GM23248 (cell line): ENCODE measurements around the gene FAM124B. TPM values are rescaled to one million over a fixed set of nuclear protein-coding genes. Genes with fewer than 3 reads are reported as not detected.

Experiments
- DNase-seq: peaks from one replicate; pipeline ENCODE4 v3.0.0-alpha.2; 2015
- H2AFZ ChIP-seq: fragments of 200-600 bp; sonication (generic); 2 replicates; pipeline ENCODE4 v1.6.1; 2016; ENCODE audit warnings: antibody characterized with exemption
- H3F3A ChIP-seq: fragments of 200-600 bp; sonication (generic); 2 replicates; pipeline ENCODE4 v1.6.1; 2016; ENCODE audit warnings: mild to moderate bottlenecking, antibody characterized with exemption, mixed run types; ENCODE audit not compliant: insufficient read depth
- H3K27ac ChIP-seq: fragments of 200-600 bp; sonication (generic); 2 replicates; pipeline ENCODE4 v1.5.1; 2016; ENCODE audit warnings: mild to moderate bottlenecking
- H3K27me3 ChIP-seq: fragments of 200-600 bp; sonication (generic); replicated peaks from 2 replicates; pipeline ENCODE4 v1.6.1; 2016; ENCODE audit warnings: mild to moderate bottlenecking; ENCODE audit not compliant: insufficient read depth
- H3K36me3 ChIP-seq: fragments of 200-600 bp; sonication (generic); 2 replicates; pipeline ENCODE4 v1.6.1; 2016; ENCODE audit warnings: low read depth, mild to moderate bottlenecking
- H3K4me1 ChIP-seq: fragments of 200-600 bp; sonication (generic); 2 replicates; pipeline ENCODE4 v1.6.1; 2016; ENCODE audit warnings: mild to moderate bottlenecking; ENCODE audit not compliant: insufficient read depth
- H3K4me2 ChIP-seq: fragments of 200-600 bp; sonication (generic); one replicate; pipeline ENCODE4 v1.6.1; 2016; ENCODE audit warnings: mild to moderate bottlenecking; ENCODE audit not compliant: unreplicated experiment
- H3K4me3 ChIP-seq: fragments of 200-600 bp; sonication (generic); 2 replicates; pipeline ENCODE4 v1.5.1; 2016; ENCODE audit warnings: mild to moderate bottlenecking
- H3K79me2 ChIP-seq: fragments of 200-600 bp; sonication (generic); 2 replicates; pipeline ENCODE4 v1.6.1; 2016; ENCODE audit warnings: mild to moderate bottlenecking; ENCODE audit not compliant: insufficient read depth
- H3K9ac ChIP-seq: fragments of 200-600 bp; sonication (generic); 2 replicates; pipeline ENCODE4 v1.6.1; 2016; ENCODE audit warnings: mild to moderate bottlenecking
- H3K9me2 ChIP-seq: fragments of 200-600 bp; sonication (generic); 2 replicates; pipeline ENCODE4 v1.6.1; 2016; ENCODE audit warnings: mixed run types, mild to moderate bottlenecking, moderate library complexity; ENCODE audit not compliant: insufficient read depth
- H3K9me3 ChIP-seq: fragments of 200-600 bp; sonication (generic); one replicate; pipeline ENCODE4 v1.6.1; 2017; ENCODE audit warnings: low read depth
- H4K20me1 ChIP-seq: fragments of 200-600 bp; sonication (generic); 2 replicates; pipeline ENCODE4 v1.6.0; 2016; ENCODE audit not compliant: insufficient read depth
- EZH2 ChIP-seq: fragments of 200-600 bp; sonication (generic); IDR thresholded peaks from 2 replicates; pipeline ENCODE4 v1.6.1; 2018; ENCODE audit warnings: antibody characterized with exemption, mild to moderate bottlenecking; ENCODE audit not compliant: insufficient read depth, poor library complexity, severe bottlenecking
- EZH2phosphoT487 ChIP-seq: fragments of 200-600 bp; sonication (generic); IDR thresholded peaks from 2 replicates; pipeline ENCODE4 v1.6.1; 2018; ENCODE audit warnings: antibody characterized with exemption, moderate library complexity, mild to moderate bottlenecking, low read depth; ENCODE audit not compliant: insufficient read depth
- WGBS, 2 experiments: methylation state at CpG; one replicate each; pipeline ENCODE4 v1.1.6; 2015 to 2017; ENCODE audit warnings: low lambda C conversion rate in 2 of 2, low coverage in 1 of 2; ENCODE audit errors: missing lambda C conversion rate in 2 of 2; 5-methylcytosine and 5-hydroxymethylcytosine counted together
- in situ Hi-C: fragments of 300-500 bp; cut with MboI; formaldehyde crosslinking; loops from 2 replicates; pipeline ENCODE4 v1.15.0; 2020
- polyA plus RNA-seq: library from polyadenylated mRNA; unstranded; fragments of >200 nt; fragmentation: Nextera tagmentation; extraction: Ambion mirVana; gene quantifications from 2 replicates; pipeline ENCODE4 v1.2.1, GENCODE V29; 2016
- total RNA-seq: library from RNA; depleted of rRNA; stranded (reverse); fragments of >200 nt; shearing (Covaris generic); gene quantifications from 2 replicates; pipeline ENCODE4 v1.2.3, GENCODE V29; 2014

FAM124B gene
- total and polyA plus RNA-seq, 2 experiments from 2014 or later: not detected

- H3K27ac ChIP-seq: no peak overlapping the region
- H3K27me3 ChIP-seq: no peaks in the 10 kb centered on the region
- H3K4me3 ChIP-seq: no peak overlapping the region
- H3K9me2 ChIP-seq: no peaks in the 10 kb centered on the region
- DNase-seq: no peak
- peaks cover 4% of the 10 kb centered on the region; the same call in 1 of the 2 replicates for H3K4me1 ChIP-seq
- no peaks in the 10 kb centered on the region for H3K36me3 ChIP-seq
- H3K4me2 ChIP-seq: no peak overlapping the region
- in situ Hi-C loops: no loop called here
- WGBS, 2 experiments: 83 to 89% methylated on average over 4 of the region's 4 CpGs
- H3K9ac ChIP-seq: no peak overlapping the region
- H4K20me1 ChIP-seq: no peaks in the 10 kb centered on the region
- H3K9me3 ChIP-seq: no peaks in the 10 kb centered on the region
- TF ChIP-seq EZH2phosphoT487: no peak
- TF ChIP-seq EZH2: no peak
- no peaks in the 10 kb centered on the region for H3K79me2 ChIP-seq
- no peak overlapping the region for H2AFZ ChIP-seq
- H3F3A ChIP-seq: peaks cover 5% of the 10 kb centered on the region
These were observed 16.0 kb upstream of the FAM124B start for GRCh38 chr2:224417947-224418346.

- no peak overlapping the region for H3K9ac ChIP-seq
- H3K27ac ChIP-seq: no peak overlapping the region
- H3K4me2 ChIP-seq: no peak overlapping the region
- peaks cover 10% of the 10 kb centered on the region; the same call in 1 of the 2 replicates for H3K4me1 ChIP-seq
- no peaks in the 10 kb centered on the region for H4K20me1 ChIP-seq
- H3K9me3 ChIP-seq: no peaks in the 10 kb centered on the region
- WGBS, 2 experiments: 74 to 75% methylated on average over 1 of the region's 1 CpG
- H2AFZ ChIP-seq: no peak overlapping the region
- no peaks in the 10 kb centered on the region for H3K79me2 ChIP-seq
- no peak overlapping the region for H3K4me3 ChIP-seq
- peaks cover 11% of the 10 kb centered on the region for H3F3A ChIP-seq
- H3K27me3 ChIP-seq: no peaks in the 10 kb centered on the region
- H3K36me3 ChIP-seq: no peaks in the 10 kb centered on the region
- H3K9me2 ChIP-seq: no peaks in the 10 kb centered on the region
- in situ Hi-C loops: no loop called here
- DNase-seq: no peak
- TF ChIP-seq EZH2 (no peak), EZH2phosphoT487 (no peak)
These were observed 15.4 kb upstream of the FAM124B start for GRCh38 chr2:224417361-224417729.

- H3K9ac ChIP-seq: no peak overlapping the region
- in situ Hi-C loops: no loop called here
- H2AFZ ChIP-seq: no peak overlapping the region
- no peaks in the 10 kb centered on the region for H3K27me3 ChIP-seq
- H3K9me3 ChIP-seq: no peaks in the 10 kb centered on the region
- H3K36me3 ChIP-seq: no peaks in the 10 kb centered on the region
- DNase-seq: no peak
- 75 to 76% methylated on average over 5 of the region's 5 CpGs for WGBS, 2 experiments
- H4K20me1 ChIP-seq: no peaks in the 10 kb centered on the region
- peaks cover 16% of the 10 kb centered on the region for H3F3A ChIP-seq
- no peak for TF ChIP-seq EZH2
- TF ChIP-seq EZH2phosphoT487: no peak
- no peak overlapping the region for H3K4me2 ChIP-seq
- no peaks in the 10 kb centered on the region for H3K79me2 ChIP-seq
- H3K27ac ChIP-seq: no peak overlapping the region
- peaks cover 16% of the 10 kb centered on the region for H3K4me1 ChIP-seq
- H3K9me2 ChIP-seq: no peaks in the 10 kb centered on the region
- H3K4me3 ChIP-seq: no peak overlapping the region
These were observed 14.9 kb upstream of the FAM124B start for GRCh38 chr2:224416656-224417360.

GRCh38 chr2:224413381-224413780 is 11.5 kb upstream of the FAM124B start:
- peaks cover 20% of the 10 kb centered on the region for H3K4me1 ChIP-seq
- no peaks in the 10 kb centered on the region for H4K20me1 ChIP-seq
- H3F3A ChIP-seq: peaks cover 25% of the 10 kb centered on the region
- no peak overlapping the region for H3K4me3 ChIP-seq
- DNase-seq: no peak
- no peaks in the 10 kb centered on the region for H3K79me2 ChIP-seq
- H3K36me3 ChIP-seq: no peaks in the 10 kb centered on the region
- no peaks in the 10 kb centered on the region for H3K27me3 ChIP-seq
- WGBS, 2 experiments: 54 to 60% methylated on average over 2 of the region's 2 CpGs
- H3K9ac ChIP-seq: no peak overlapping the region
- H3K27ac ChIP-seq: no peak overlapping the region
- H3K9me2 ChIP-seq: no peaks in the 10 kb centered on the region
- H2AFZ ChIP-seq: no peak overlapping the region
- in situ Hi-C loops: no loop called here
- TF ChIP-seq EZH2 (no peak), EZH2phosphoT487 (no peak)
- no peak overlapping the region for H3K4me2 ChIP-seq
- no peaks in the 10 kb centered on the region for H3K9me3 ChIP-seq
